ENCODE data around the gene AMOTL2. TPM values are rescaled to one million over a fixed set of nuclear protein-coding genes. Genes with fewer than 3 reads are reported as not detected.

AMOTL2 gene
- total RNA-seq, 1 experiment from 2014 or later, result 96.0 TPM

- Histone ChIP-seq H3K9me3 (ENCODE audit: low read length) (no peaks in the 10 kb centered on the region), H3K4me3 (ENCODE audit: low read length) (no peak overlapping the region), H3K4me1 (ENCODE audit: insufficient read depth, low read length) (peaks cover 73% of the 10 kb centered on the region), H3K36me3 (ENCODE audit: low read depth, low read length) (peaks cover 77% of the 10 kb centered on the region), H3K9ac (ENCODE audit: low read length) (no peak overlapping the region), H3F3A (ENCODE audit: low read length, unreplicated experiment) (no peaks in the 10 kb centered on the region), H3K79me2 (ENCODE audit: low read length) (peaks cover 41% of the 10 kb centered on the region), H3K27me3 (ENCODE audit: low read length) (no peaks in the 10 kb centered on the region), H4K20me1 (ENCODE audit: low read length) (no peaks in the 10 kb centered on the region), H3K9me2 (replicated peaks; ENCODE audit: low read length) (no peaks in the 10 kb centered on the region), H3K27ac (ENCODE audit: low read length) (no peak overlapping the region), H2AFZ (ENCODE audit: low read length) (no peak overlapping the region), H3K4me2 (ENCODE audit: low read length) (no peak overlapping the region)
- TF ChIP-seq CTCF (conservative IDR thresholded peaks at IDR 0.05; ENCODE audit: low read depth, low read length), result no peak
- DNase-seq (no peak), ATAC-seq (no peak)
- BruUV-seq (replicated peaks), result no TSS peak
- ChIA-PET CTCF (no interaction called here), POLR2A (ENCODE audit: unreplicated experiment) (no interaction called here)
- intact Hi-C loops (cut with micrococcal nuclease), result no loop called here
These were observed 12.9 kb downstream of the AMOTL2 start for GRCh38 chr3:134361162-134361835.

GRCh38 chr3:134360046-134360445 is 14.2 kb downstream of the AMOTL2 start:
- H3K4me1 ChIP-seq (ENCODE audit: insufficient read depth, low read length), result peaks cover 68% of the 10 kb centered on the region
- H2AFZ ChIP-seq (ENCODE audit: low read length), result no peak overlapping the region
- H3K9me3 ChIP-seq (ENCODE audit: low read length), result no peaks in the 10 kb centered on the region
- no peak overlapping the region for H3K4me3 ChIP-seq (ENCODE audit: low read length)
- CTCF ChIA-PET, result no interaction called here
- peaks cover 79% of the 10 kb centered on the region for H3K36me3 ChIP-seq (ENCODE audit: low read depth, low read length)
- BruUV-seq (replicated peaks), result no TSS peak
- TF ChIP-seq EZH2 (IDR thresholded peaks at IDR 0.05; ENCODE audit: low read length, unreplicated experiment), result no peak
- H3K79me2 ChIP-seq (ENCODE audit: low read length), result peaks cover 53% of the 10 kb centered on the region
- POLR2A ChIA-PET (ENCODE audit: unreplicated experiment), result no interaction called here
- H3K9me2 ChIP-seq (replicated peaks; ENCODE audit: low read length), result no peaks in the 10 kb centered on the region
- DNase-seq, result no peak
- intact Hi-C loops (cut with micrococcal nuclease), result no loop called here
- no peaks in the 10 kb centered on the region for H3K27me3 ChIP-seq (ENCODE audit: low read length)
- no peaks in the 10 kb centered on the region for H3F3A ChIP-seq (ENCODE audit: low read length, unreplicated experiment)
- ATAC-seq, result no peak
- no peak overlapping the region for H3K4me2 ChIP-seq (ENCODE audit: low read length)
- no peak overlapping the region for H3K27ac ChIP-seq (ENCODE audit: low read length)
- H4K20me1 ChIP-seq (ENCODE audit: low read length), result no peaks in the 10 kb centered on the region
- no peak overlapping the region for H3K9ac ChIP-seq (ENCODE audit: low read length)

GRCh38 chr3:134359121-134360010 is 14.9 kb downstream of the AMOTL2 start:
- CTCF ChIA-PET, result no interaction called here
- peaks cover 86% of the 10 kb centered on the region for H3K36me3 ChIP-seq (ENCODE audit: low read depth, low read length)
- no peaks in the 10 kb centered on the region for H3K9me3 ChIP-seq (ENCODE audit: low read length)
- no peak overlapping the region for H3K4me3 ChIP-seq (ENCODE audit: low read length)
- H3K27me3 ChIP-seq (ENCODE audit: low read length), result no peaks in the 10 kb centered on the region
- POLR2A ChIA-PET (ENCODE audit: unreplicated experiment), result no interaction called here
- H3K4me1 ChIP-seq (ENCODE audit: insufficient read depth, low read length), result peaks cover 61% of the 10 kb centered on the region
- H2AFZ ChIP-seq (ENCODE audit: low read length), result no peak overlapping the region
- ATAC-seq (no peak), DNase-seq (no peak)
- H3K79me2 ChIP-seq (ENCODE audit: low read length), result peaks cover 54% of the 10 kb centered on the region
- TF ChIP-seq EZH2phosphoT487 (IDR thresholded peaks at IDR 0.05; ENCODE audit: borderline replicate concordance, low read length), result no peak
- H3K9me2 ChIP-seq (replicated peaks; ENCODE audit: low read length), result no peaks in the 10 kb centered on the region
- peak overlapping the region; percentile 76; the same call in 1 of the 2 replicates for H3K27ac ChIP-seq (ENCODE audit: low read length)
- peak overlapping the region; percentile 70; the same call in 1 of the 2 replicates for H3K4me2 ChIP-seq (ENCODE audit: low read length)
- no peaks in the 10 kb centered on the region for H3F3A ChIP-seq (ENCODE audit: low read length, unreplicated experiment)
- H3K9ac ChIP-seq (ENCODE audit: low read length), result no peak overlapping the region
- intact Hi-C loops (cut with micrococcal nuclease), result no loop called here
- BruUV-seq (replicated peaks), result no TSS peak
- no peaks in the 10 kb centered on the region for H4K20me1 ChIP-seq (ENCODE audit: low read length)

Data from PC-3 (cell line).